ENCODE measurements around the gene CRYBG2. TPM values are rescaled to one million over a fixed set of nuclear protein-coding genes. Genes with fewer than 3 reads are reported as not detected.
A peak's percentile ranks its signal among the peaks of the same experiment; 100 is the strongest.

CRYBG2 gene
- total and polyA plus RNA-seq, 12 donors: 0.03 to 0.64 TPM; not detected in 10

GRCh38 chr1:26281971-26282370, 72.0 kb downstream of the CRYBG2 start:
- peak overlapping the region in 5 of 10 donors; percentile 6 to 99 (median 70) for H3K4me3 ChIP-seq
- DNase-seq: no peak
- peaks cover 18 to 99% (median 74%) of the 10 kb centered on the region in 9 donors for H3K4me1 ChIP-seq
- WGBS, 2 donors: 53 to 59% methylated on average over 13 to 15 of the region's 15 CpGs
- no peak for ATAC-seq
- peak overlapping the region in 6 of 10 donors; percentile 8 to 98 (median 40) for H3K27ac ChIP-seq
- no peaks in the 10 kb centered on the region for H3K9me3 ChIP-seq
- intact Hi-C loops (cut with DNase I): no loop called here
- peaks cover 0 to 49% (median 0%) of the 10 kb centered on the region in 9 donors for H3K36me3 ChIP-seq
- H3K27me3 ChIP-seq: no peaks in the 10 kb centered on the region
- TF ChIP-seq CTCF (IDR thresholded peaks at IDR 0.05): no peak

GRCh38 chr1:26281091-26281958, 72.6 kb downstream of the CRYBG2 start:
- Histone ChIP-seq H3K36me3 (peaks cover 0 to 56% (median 0%) of the 10 kb centered on the region in 9 donors), H3K27ac (peak overlapping the region in 8 of 10 donors; percentile 8 to 100 (median 94)), H3K27me3 (no peaks in the 10 kb centered on the region), H3K4me3 (peak overlapping the region in 7 of 10 donors; percentile 69 to 99 (median 88)), H3K4me1 (peaks cover 18 to 99% (median 74%) of the 10 kb centered on the region in 9 donors), H3K9me3 (no peaks in the 10 kb centered on the region)
- TF ChIP-seq CTCF (IDR thresholded peaks at IDR 0.05): no peak
- WGBS, 2 donors: 95 to 98% methylated on average over 5 of the region's 5 CpGs
- DNase-seq (no peak), ATAC-seq (no peak)
- intact Hi-C loops (cut with DNase I): no loop called here

GRCh38 chr1:26280333-26281042, 73.4 kb downstream of the CRYBG2 start:
- intact Hi-C loops (cut with DNase I): no loop called here
- peak overlapping the region; percentile 86 to 100 (median 95) for H3K27ac ChIP-seq
- TF ChIP-seq CTCF (IDR thresholded peaks at IDR 0.05): no peak
- H3K4me3 ChIP-seq: peak overlapping the region; percentile 58 to 99 (median 82)
- no peak for DNase-seq
- H3K36me3 ChIP-seq: peaks cover 0 to 56% (median 0%) of the 10 kb centered on the region in 9 donors
- no peaks in the 10 kb centered on the region for H3K9me3 ChIP-seq
- H3K27me3 ChIP-seq: no peaks in the 10 kb centered on the region
- ATAC-seq: peak in 2 of 8 donors; percentile 1 to 3
- WGBS, 2 donors: 32 to 33% methylated on average over 20 of the region's 20 CpGs
- H3K4me1 ChIP-seq: peaks cover 23 to 99% (median 74%) of the 10 kb centered on the region in 9 donors
